ENCODE results near the gene ARHGEF25. TPM values are rescaled to one million over a fixed set of nuclear protein-coding genes. Genes with fewer than 3 reads are reported as not detected.

The ARHGEF25 gene
- total RNA-seq, 3 donors from 2014 or later (not counting 1 experiment from before 2014, with no cell fraction given) = 3.1 to 6.5 (median 5.1) TPM

DNA sequence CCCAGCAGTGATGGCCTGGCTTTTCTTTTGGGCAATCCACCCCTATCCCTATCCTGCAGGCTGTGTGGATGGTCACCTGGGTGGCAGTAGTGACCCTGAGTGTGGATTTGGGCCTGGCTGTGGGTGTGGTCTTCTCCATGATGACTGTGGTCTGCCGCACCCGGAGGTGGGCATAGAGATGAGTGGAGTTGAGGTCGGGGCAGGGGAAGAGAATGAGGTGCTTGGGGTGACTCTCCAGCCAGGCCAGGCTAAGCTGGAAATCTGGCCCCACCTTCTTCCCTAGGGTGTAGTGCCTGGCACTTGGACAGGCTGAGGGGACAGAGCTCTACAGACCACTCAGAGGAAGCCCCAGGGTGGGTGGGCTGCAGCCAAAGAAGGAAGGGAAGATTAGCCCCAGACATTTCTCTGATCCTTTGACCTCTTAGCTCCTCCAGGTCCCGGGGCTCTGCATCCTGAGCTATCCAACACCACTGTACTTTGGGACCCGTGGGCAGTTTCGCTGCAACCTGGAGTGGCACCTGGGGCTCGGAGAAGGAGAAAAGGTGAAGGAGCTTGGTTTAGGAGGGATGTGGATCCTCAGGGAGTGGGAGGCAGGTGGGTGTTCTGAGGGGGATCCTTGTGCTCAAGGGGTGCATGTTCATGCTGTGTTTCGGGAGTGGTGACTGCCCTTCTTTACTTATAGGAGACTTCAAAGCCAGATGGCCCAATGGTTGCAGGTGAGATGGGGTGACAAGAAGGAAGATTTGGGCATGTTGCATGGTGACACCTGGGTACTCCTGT lies 13.4 kb downstream of the ARHGEF25 start:
- Mint-ChIP-seq H3K4me1 (peaks cover 26 to 39% of the 10 kb centered on the region in 2 donors), H3K9me3 (no peaks in the 10 kb centered on the region), H3K4me3 (no peak overlapping the region), H3K27me3 (ENCODE audit: low read depth in 2 of 2) (peaks cover 86 to 94% of the 10 kb centered on the region in 2 donors), H3K27ac (no peak overlapping the region), H3K36me3 (no peaks in the 10 kb centered on the region)
- WGBS (ENCODE audit: insufficient coverage) = 82% methylated on average over 8 of the region's 8 CpGs
- no peaks in the 10 kb centered on the region for H3K36me3 ChIP-seq (ENCODE audit: control insufficient read depth, insufficient read depth, low read length)
- DNase-seq = no peak
- intact Hi-C loops (cut with micrococcal nuclease) = loop anchor here (5.0 kb wide), 1 partner anchor 147 kb away; the partner anchor contains the start of gene ARHGAP9
- no peak for ATAC-seq
- TF ChIP-seq, protein P1, sequence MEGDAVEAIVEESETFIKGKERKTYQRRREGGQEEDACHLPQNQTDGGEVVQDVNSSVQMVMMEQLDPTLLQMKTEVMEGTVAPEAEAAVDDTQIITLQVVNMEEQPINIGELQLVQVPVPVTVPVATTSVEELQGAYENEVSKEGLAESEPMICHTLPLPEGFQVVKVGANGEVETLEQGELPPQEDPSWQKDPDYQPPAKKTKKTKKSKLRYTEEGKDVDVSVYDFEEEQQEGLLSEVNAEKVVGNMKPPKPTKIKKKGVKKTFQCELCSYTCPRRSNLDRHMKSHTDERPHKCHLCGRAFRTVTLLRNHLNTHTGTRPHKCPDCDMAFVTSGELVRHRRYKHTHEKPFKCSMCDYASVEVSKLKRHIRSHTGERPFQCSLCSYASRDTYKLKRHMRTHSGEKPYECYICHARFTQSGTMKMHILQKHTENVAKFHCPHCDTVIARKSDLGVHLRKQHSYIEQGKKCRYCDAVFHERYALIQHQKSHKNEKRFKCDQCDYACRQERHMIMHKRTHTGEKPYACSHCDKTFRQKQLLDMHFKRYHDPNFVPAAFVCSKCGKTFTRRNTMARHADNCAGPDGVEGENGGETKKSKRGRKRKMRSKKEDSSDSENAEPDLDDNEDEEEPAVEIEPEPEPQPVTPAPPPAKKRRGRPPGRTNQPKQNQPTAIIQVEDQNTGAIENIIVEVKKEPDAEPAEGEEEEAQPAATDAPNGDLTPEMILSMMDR (IDR thresholded peaks at IDR 0.05) = no peak
- H3K9me3 ChIP-seq (ENCODE audit: control insufficient read depth, insufficient read depth, low read length) = no peaks in the 10 kb centered on the region
- H3K27me3 ChIP-seq (ENCODE audit: control insufficient read depth, insufficient read depth, low read length) = peaks cover 90% of the 10 kb centered on the region
- no peak overlapping the region for H3K4me3 ChIP-seq (ENCODE audit: low read length)
- peaks cover 37% of the 10 kb centered on the region for H3K4me1 ChIP-seq (ENCODE audit: control insufficient read depth, insufficient read depth, low read length)
- no peak overlapping the region for H3K27ac ChIP-seq (ENCODE audit: low read length)

DNA sequence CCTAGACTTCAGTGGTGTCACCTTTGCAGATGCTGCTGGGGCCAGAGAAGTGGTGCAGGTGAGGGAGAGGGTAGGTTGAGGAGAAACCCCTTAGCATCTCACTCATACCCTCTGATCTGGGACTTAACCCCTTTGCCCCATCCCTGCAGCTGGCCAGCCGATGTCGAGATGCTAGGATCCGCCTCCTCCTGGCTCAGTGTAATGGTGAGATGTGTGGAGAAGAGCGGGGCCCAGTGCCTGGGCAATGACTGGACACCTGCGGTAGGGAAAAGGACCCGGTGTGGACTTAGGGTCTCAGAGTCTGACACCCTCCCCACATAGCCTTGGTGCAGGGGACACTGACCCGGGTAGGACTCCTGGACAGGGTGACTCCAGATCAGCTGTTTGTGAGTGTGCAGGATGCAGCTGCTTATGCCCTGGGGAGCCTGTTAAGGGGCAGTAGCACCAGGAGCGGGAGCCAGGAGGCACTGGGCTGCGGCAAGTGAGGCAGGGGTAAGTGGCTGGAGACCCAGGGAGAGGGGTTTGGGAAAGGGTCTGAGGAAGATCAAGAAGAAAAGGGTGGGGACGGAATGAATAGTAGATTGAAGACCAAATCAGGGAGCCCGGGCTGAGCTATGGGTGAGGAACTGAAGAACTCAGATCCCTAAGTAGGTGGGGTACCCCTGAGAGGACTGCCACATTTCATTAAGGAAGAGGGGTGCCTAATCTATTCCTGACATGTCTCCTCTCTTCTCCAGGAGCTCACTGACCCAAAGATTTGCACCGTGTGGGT lies 14.2 kb downstream of the ARHGEF25 start:
- H3K9me3 ChIP-seq (ENCODE audit: control insufficient read depth, insufficient read depth, low read length) = no peaks in the 10 kb centered on the region
- H3K27ac ChIP-seq (ENCODE audit: low read length) = no peak overlapping the region
- intact Hi-C loops (cut with micrococcal nuclease) = no loop called here
- Mint-ChIP-seq H3K9me3 (no peaks in the 10 kb centered on the region), H3K4me3 (no peak overlapping the region), H3K27me3 (ENCODE audit: low read depth in 2 of 2) (peaks cover 87 to 95% of the 10 kb centered on the region in 2 donors), H3K36me3 (no peaks in the 10 kb centered on the region), H3K4me1 (peaks cover 23 to 35% of the 10 kb centered on the region in 2 donors), H3K27ac (no peak overlapping the region)
- no peaks in the 10 kb centered on the region for H3K36me3 ChIP-seq (ENCODE audit: control insufficient read depth, insufficient read depth, low read length)
- H3K4me1 ChIP-seq (ENCODE audit: control insufficient read depth, insufficient read depth, low read length) = peaks cover 29% of the 10 kb centered on the region
- no peak overlapping the region for H3K4me3 ChIP-seq (ENCODE audit: low read length)
- peaks cover 83% of the 10 kb centered on the region for H3K27me3 ChIP-seq (ENCODE audit: control insufficient read depth, insufficient read depth, low read length)
- WGBS (ENCODE audit: insufficient coverage) = 70% methylated on average over 12 of the region's 12 CpGs
- no peak for DNase-seq
- ATAC-seq = no peak
- TF ChIP-seq, protein P1 (IDR thresholded peaks at IDR 0.05) = no peak

DNA sequence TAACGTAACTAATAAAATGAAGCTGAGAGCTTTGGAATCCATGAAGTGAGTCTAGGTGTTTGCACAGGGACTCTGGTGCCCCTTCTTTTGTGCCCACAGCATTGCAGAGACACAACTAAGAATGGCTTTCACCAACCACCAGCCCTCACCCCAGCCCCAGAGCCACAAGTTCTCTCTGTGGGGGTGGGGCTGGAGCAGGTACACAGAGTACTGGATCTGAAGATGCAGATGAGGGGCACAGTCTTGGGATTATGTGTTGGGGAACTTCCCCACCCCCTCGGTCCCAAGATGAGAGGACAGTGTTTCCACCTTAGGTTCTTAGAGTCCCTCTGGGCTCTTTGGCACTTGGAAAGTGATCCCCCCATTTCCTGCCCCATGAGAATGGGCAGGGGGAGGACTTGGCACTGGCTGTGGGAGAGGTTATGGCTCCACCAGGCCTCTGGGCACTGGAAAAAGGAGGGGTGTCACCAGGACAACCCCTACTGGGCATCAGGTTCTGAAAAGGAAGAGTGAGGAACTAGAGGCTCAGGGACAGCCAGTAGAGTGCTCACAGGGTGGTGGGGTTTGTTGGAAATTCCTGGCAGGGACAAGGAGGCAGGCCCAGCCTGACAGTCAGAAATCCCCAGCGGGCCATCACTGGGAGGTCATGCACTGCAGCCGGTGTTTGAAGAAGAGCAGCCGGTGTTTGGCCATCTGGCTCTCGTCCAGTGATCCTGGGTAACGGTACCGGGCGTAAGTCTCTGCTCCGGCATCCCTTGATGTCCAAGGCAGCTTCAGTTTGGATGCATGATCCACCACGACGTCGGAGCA lies 15.1 kb downstream of the ARHGEF25 start:
- Histone ChIP-seq H3K27me3 (ENCODE audit: control insufficient read depth, insufficient read depth, low read length) (peaks cover 83% of the 10 kb centered on the region), H3K9me3 (ENCODE audit: control insufficient read depth, insufficient read depth, low read length) (no peaks in the 10 kb centered on the region), H3K27ac (ENCODE audit: low read length) (no peak overlapping the region), H3K36me3 (ENCODE audit: control insufficient read depth, insufficient read depth, low read length) (no peaks in the 10 kb centered on the region), H3K4me3 (ENCODE audit: low read length) (no peak overlapping the region), H3K4me1 (ENCODE audit: control insufficient read depth, insufficient read depth, low read length) (peaks cover 20% of the 10 kb centered on the region)
- Mint-ChIP-seq H3K4me1 (peaks cover 14 to 27% of the 10 kb centered on the region in 2 donors), H3K4me3 (no peak overlapping the region), H3K9me3 (no peaks in the 10 kb centered on the region), H3K27me3 (ENCODE audit: low read depth in 2 of 2) (peaks cover 87 to 93% of the 10 kb centered on the region in 2 donors), H3K36me3 (no peaks in the 10 kb centered on the region), H3K27ac (no peak overlapping the region)
- WGBS (ENCODE audit: insufficient coverage) = 49% methylated on average over 11 of the region's 13 CpGs
- DNase-seq = no peak
- no peak for ATAC-seq
- intact Hi-C loops (cut with micrococcal nuclease) = no loop called here
- TF ChIP-seq, protein P1 (IDR thresholded peaks at IDR 0.05) = no peak

Measured in natural killer cell (primary cell).